GM23338 (cell line): ENCODE results near the gene TACR3. TPM values are rescaled to one million over a fixed set of nuclear protein-coding genes. Genes with fewer than 3 reads are reported as not detected.
A peak's percentile ranks its signal among the peaks of the same experiment; 100 is the strongest.

Experiments
- ATAC-seq: fragments of 200-7000 bp; cut with Tn5 transposase; 3 replicates; pipeline ENCODE4 v1.9.1; 2020
- DNase-seq: peaks from one replicate; pipeline ENCODE4 v3.0.0-alpha.2; 2015; ENCODE audit warnings: low spot score
- H2AFZ ChIP-seq: fragments of 200-600 bp; sonication (generic); 2 replicates; pipeline ENCODE4 v1.8.0; 2016; ENCODE audit warnings: antibody characterized with exemption, mild to moderate bottlenecking, moderate library complexity
- H3F3A ChIP-seq: fragments of 200-600 bp; sonication (generic); replicated peaks from 2 replicates; pipeline ENCODE4 v1.8.0; 2017; ENCODE audit warnings: antibody characterized with exemption, mixed run types, low read depth
- H3K27ac ChIP-seq: fragments of 200-600 bp; sonication (generic); 2 replicates; pipeline ENCODE4 v1.6.1; 2016; ENCODE audit warnings: low read depth
- H3K27me3 ChIP-seq: fragments of 200-600 bp; sonication (generic); 2 replicates; pipeline ENCODE4 v1.8.0; 2016; ENCODE audit warnings: mild to moderate bottlenecking, mixed run types, moderate library complexity; ENCODE audit not compliant: insufficient read depth
- H3K36me3 ChIP-seq: fragments of 200-600 bp; sonication (generic); 2 replicates; pipeline ENCODE4 v1.8.0; 2016; ENCODE audit warnings: mild to moderate bottlenecking; ENCODE audit not compliant: insufficient read depth
- H3K4me1 ChIP-seq: fragments of 200-600 bp; sonication (generic); 2 replicates; pipeline ENCODE4 v1.8.0; 2016; ENCODE audit warnings: mild to moderate bottlenecking, moderate library complexity; ENCODE audit not compliant: insufficient read depth
- H3K4me2 ChIP-seq: fragments of 200-600 bp; sonication (generic); 2 replicates; pipeline ENCODE4 v1.7.1; 2017; ENCODE audit warnings: mixed run types
- H3K4me3 ChIP-seq: fragments of 200-600 bp; sonication (generic); 2 replicates; pipeline ENCODE4 v1.6.1; 2016; ENCODE audit warnings: mixed run types
- H3K79me2 ChIP-seq: fragments of 200-600 bp; sonication (generic); replicated peaks from 2 replicates; pipeline ENCODE4 v1.8.0; 2017; ENCODE audit warnings: mild to moderate bottlenecking; ENCODE audit not compliant: insufficient read depth
- H3K9me2 ChIP-seq: fragments of 200-600 bp; sonication (generic); 2 replicates; pipeline ENCODE4 v1.8.0; 2017; ENCODE audit not compliant: insufficient read depth
- H4K20me1 ChIP-seq: fragments of 200-600 bp; sonication (generic); replicated peaks from 2 replicates; pipeline ENCODE4 v1.8.0; 2017; ENCODE audit warnings: mild to moderate bottlenecking; ENCODE audit not compliant: insufficient read depth
- H3K27ac Mint-ChIP-seq: 2 replicates; pipeline ENCODE4 v1.8.0; 2020; ENCODE audit warnings: inconsistent platforms, mild to moderate bottlenecking, moderate library complexity, mixed read lengths
- H3K27me3 Mint-ChIP-seq: 3 replicates; pipeline ENCODE4 v1.8.0; 2022; ENCODE audit warnings: low read depth, mild to moderate bottlenecking, moderate library complexity, mixed read lengths, inconsistent platforms; ENCODE audit not compliant: insufficient read depth, poor library complexity
- H3K36me3 Mint-ChIP-seq: 3 replicates; pipeline ENCODE4 v1.8.0; 2021; ENCODE audit warnings: low read depth, mild to moderate bottlenecking, inconsistent platforms, moderate library complexity, mixed read lengths
- H3K4me1 Mint-ChIP-seq: 3 replicates; pipeline ENCODE4 v1.8.0; 2020; ENCODE audit warnings: mild to moderate bottlenecking, inconsistent platforms, mixed read lengths
- H3K4me3 Mint-ChIP-seq: 3 replicates; pipeline ENCODE4 v1.8.0; 2021; ENCODE audit warnings: moderate library complexity, mild to moderate bottlenecking, inconsistent platforms, mixed read lengths
- H3K9me3 Mint-ChIP-seq: 3 replicates; pipeline ENCODE4 v1.8.0; 2020; ENCODE audit warnings: moderate library complexity, mild to moderate bottlenecking, inconsistent platforms, mixed read lengths
- CREB1 ChIP-seq: fragments of 250-450 bp; sonication (Bioruptor Pico); IDR thresholded peaks from 2 replicates; pipeline ENCODE4 v1.5.0; 2020; ENCODE audit warnings: low read depth, mild to moderate bottlenecking, moderate library complexity
- EZH2 ChIP-seq: fragments of 200-600 bp; sonication (generic); IDR thresholded peaks from one replicate; pipeline ENCODE4 v1.8.0; 2017; ENCODE audit warnings: antibody characterized with exemption, mild to moderate bottlenecking, low read depth; ENCODE audit not compliant: unreplicated experiment
- EZH2phosphoT487 ChIP-seq: fragments of 200-600 bp; sonication (generic); IDR thresholded peaks from one replicate; pipeline ENCODE4 v1.8.1; 2018; ENCODE audit warnings: antibody characterized with exemption; ENCODE audit not compliant: unreplicated experiment
- JUNB ChIP-seq: IDR thresholded peaks from one replicate; pipeline ENCODE4 v1.6.1; 2016; ENCODE audit warnings: antibody characterized with exemption; ENCODE audit not compliant: unreplicated experiment
- NANOG ChIP-seq: IDR thresholded peaks from 2 replicates; pipeline ENCODE4 v1.6.1; 2016; ENCODE audit warnings: antibody characterized with exemption, borderline replicate concordance
- POLR2AphosphoS5 ChIP-seq: IDR thresholded peaks from 2 replicates; pipeline ENCODE4 v1.6.1; 2016; ENCODE audit warnings: antibody characterized with exemption, low read depth
- ZNF114 ChIP-seq: fragments of 250-450 bp; sonication (Bioruptor Pico); IDR thresholded peaks from 2 replicates; pipeline ENCODE4 v1.5.0; 2020; ENCODE audit warnings: mild to moderate bottlenecking, moderate library complexity
- ZNF331 ChIP-seq: fragments of 250-450 bp; sonication (Bioruptor Pico); IDR thresholded peaks from 2 replicates; pipeline ENCODE4 v1.5.0; 2020; ENCODE audit warnings: low read depth, mild to moderate bottlenecking, moderate library complexity
- polyA plus RNA-seq: library from polyadenylated mRNA; unstranded; fragments of >200 nt; fragmentation: Nextera tagmentation; extraction: Ambion mirVana; gene quantifications from 2 replicates; pipeline ENCODE4 v1.2.1, GENCODE V29; 2016
- total RNA-seq: library from RNA; depleted of rRNA; stranded (reverse); fragments of >200 nt; shearing (Covaris generic); gene quantifications from 2 replicates; pipeline ENCODE4 v1.2.3, GENCODE V29; 2014
- TF ChIP-seq, protein P1 (sequence below): IDR thresholded peaks from 2 replicates; pipeline ENCODE4 v1.6.1; 2016; ENCODE audit warnings: antibody characterized with exemption
- TF ChIP-seq, protein P2 (sequence below): IDR thresholded peaks from one replicate; pipeline ENCODE4 v1.6.1; 2018; ENCODE audit warnings: antibody characterized with exemption; ENCODE audit not compliant: unreplicated experiment
- TF ChIP-seq, protein P3 (sequence below): fragments of 250-450 bp; sonication (Bioruptor Pico); IDR thresholded peaks from 2 replicates; pipeline ENCODE4 v1.5.0; 2020; ENCODE audit warnings: mild to moderate bottlenecking, moderate library complexity

The TACR3 gene
- total and polyA plus RNA-seq, 2 experiments from 2014 or later = 0.76 to 2.2 TPM

DNA sequence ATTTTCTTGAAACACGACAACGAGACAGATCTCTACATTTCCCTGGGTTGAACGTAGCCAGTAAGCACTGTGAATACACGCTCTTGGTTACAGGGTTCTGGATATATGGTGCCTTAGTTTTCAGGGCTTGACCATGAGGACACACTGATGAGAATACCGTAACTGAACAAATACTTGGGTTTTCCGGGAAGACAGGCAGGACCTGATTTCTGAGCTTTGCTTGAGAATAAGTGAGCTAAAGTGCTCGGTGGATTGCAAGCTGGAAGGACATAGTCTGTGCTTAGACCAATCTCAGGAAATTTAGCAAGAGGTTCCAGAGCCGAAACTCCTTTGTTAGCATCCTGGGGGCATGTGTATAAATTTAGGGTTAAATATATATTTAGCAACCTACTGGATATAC, 876 bp upstream of the TACR3 start:
- H3K4me3 ChIP-seq = peak overlapping the region; percentile 95
- no peaks in the 10 kb centered on the region for H3K36me3 ChIP-seq
- H3K9me2 ChIP-seq = no peaks in the 10 kb centered on the region
- peak overlapping the region; percentile 74 for H3K4me3 Mint-ChIP-seq
- H3F3A ChIP-seq = no peaks in the 10 kb centered on the region
- H3K4me1 Mint-ChIP-seq = peaks cover 10% of the 10 kb centered on the region
- H3K27me3 Mint-ChIP-seq = peaks cover 26% of the 10 kb centered on the region
- no peak for TF ChIP-seq POLR2AphosphoS5
- TF ChIP-seq NANOG = no peak
- TF ChIP-seq, protein P1, sequence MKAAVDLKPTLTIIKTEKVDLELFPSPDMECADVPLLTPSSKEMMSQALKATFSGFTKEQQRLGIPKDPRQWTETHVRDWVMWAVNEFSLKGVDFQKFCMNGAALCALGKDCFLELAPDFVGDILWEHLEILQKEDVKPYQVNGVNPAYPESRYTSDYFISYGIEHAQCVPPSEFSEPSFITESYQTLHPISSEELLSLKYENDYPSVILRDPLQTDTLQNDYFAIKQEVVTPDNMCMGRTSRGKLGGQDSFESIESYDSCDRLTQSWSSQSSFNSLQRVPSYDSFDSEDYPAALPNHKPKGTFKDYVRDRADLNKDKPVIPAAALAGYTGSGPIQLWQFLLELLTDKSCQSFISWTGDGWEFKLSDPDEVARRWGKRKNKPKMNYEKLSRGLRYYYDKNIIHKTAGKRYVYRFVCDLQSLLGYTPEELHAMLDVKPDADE = no peak
- TF ChIP-seq, protein P2, sequence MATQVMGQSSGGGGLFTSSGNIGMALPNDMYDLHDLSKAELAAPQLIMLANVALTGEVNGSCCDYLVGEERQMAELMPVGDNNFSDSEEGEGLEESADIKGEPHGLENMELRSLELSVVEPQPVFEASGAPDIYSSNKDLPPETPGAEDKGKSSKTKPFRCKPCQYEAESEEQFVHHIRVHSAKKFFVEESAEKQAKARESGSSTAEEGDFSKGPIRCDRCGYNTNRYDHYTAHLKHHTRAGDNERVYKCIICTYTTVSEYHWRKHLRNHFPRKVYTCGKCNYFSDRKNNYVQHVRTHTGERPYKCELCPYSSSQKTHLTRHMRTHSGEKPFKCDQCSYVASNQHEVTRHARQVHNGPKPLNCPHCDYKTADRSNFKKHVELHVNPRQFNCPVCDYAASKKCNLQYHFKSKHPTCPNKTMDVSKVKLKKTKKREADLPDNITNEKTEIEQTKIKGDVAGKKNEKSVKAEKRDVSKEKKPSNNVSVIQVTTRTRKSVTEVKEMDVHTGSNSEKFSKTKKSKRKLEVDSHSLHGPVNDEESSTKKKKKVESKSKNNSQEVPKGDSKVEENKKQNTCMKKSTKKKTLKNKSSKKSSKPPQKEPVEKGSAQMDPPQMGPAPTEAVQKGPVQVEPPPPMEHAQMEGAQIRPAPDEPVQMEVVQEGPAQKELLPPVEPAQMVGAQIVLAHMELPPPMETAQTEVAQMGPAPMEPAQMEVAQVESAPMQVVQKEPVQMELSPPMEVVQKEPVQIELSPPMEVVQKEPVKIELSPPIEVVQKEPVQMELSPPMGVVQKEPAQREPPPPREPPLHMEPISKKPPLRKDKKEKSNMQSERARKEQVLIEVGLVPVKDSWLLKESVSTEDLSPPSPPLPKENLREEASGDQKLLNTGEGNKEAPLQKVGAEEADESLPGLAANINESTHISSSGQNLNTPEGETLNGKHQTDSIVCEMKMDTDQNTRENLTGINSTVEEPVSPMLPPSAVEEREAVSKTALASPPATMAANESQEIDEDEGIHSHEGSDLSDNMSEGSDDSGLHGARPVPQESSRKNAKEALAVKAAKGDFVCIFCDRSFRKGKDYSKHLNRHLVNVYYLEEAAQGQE = no peak
- TF ChIP-seq EZH2 = no peak
- no peak for TF ChIP-seq ZNF114
- TF ChIP-seq JUNB = no peak
- TF ChIP-seq EZH2phosphoT487 = no peak
- TF ChIP-seq, protein P3, sequence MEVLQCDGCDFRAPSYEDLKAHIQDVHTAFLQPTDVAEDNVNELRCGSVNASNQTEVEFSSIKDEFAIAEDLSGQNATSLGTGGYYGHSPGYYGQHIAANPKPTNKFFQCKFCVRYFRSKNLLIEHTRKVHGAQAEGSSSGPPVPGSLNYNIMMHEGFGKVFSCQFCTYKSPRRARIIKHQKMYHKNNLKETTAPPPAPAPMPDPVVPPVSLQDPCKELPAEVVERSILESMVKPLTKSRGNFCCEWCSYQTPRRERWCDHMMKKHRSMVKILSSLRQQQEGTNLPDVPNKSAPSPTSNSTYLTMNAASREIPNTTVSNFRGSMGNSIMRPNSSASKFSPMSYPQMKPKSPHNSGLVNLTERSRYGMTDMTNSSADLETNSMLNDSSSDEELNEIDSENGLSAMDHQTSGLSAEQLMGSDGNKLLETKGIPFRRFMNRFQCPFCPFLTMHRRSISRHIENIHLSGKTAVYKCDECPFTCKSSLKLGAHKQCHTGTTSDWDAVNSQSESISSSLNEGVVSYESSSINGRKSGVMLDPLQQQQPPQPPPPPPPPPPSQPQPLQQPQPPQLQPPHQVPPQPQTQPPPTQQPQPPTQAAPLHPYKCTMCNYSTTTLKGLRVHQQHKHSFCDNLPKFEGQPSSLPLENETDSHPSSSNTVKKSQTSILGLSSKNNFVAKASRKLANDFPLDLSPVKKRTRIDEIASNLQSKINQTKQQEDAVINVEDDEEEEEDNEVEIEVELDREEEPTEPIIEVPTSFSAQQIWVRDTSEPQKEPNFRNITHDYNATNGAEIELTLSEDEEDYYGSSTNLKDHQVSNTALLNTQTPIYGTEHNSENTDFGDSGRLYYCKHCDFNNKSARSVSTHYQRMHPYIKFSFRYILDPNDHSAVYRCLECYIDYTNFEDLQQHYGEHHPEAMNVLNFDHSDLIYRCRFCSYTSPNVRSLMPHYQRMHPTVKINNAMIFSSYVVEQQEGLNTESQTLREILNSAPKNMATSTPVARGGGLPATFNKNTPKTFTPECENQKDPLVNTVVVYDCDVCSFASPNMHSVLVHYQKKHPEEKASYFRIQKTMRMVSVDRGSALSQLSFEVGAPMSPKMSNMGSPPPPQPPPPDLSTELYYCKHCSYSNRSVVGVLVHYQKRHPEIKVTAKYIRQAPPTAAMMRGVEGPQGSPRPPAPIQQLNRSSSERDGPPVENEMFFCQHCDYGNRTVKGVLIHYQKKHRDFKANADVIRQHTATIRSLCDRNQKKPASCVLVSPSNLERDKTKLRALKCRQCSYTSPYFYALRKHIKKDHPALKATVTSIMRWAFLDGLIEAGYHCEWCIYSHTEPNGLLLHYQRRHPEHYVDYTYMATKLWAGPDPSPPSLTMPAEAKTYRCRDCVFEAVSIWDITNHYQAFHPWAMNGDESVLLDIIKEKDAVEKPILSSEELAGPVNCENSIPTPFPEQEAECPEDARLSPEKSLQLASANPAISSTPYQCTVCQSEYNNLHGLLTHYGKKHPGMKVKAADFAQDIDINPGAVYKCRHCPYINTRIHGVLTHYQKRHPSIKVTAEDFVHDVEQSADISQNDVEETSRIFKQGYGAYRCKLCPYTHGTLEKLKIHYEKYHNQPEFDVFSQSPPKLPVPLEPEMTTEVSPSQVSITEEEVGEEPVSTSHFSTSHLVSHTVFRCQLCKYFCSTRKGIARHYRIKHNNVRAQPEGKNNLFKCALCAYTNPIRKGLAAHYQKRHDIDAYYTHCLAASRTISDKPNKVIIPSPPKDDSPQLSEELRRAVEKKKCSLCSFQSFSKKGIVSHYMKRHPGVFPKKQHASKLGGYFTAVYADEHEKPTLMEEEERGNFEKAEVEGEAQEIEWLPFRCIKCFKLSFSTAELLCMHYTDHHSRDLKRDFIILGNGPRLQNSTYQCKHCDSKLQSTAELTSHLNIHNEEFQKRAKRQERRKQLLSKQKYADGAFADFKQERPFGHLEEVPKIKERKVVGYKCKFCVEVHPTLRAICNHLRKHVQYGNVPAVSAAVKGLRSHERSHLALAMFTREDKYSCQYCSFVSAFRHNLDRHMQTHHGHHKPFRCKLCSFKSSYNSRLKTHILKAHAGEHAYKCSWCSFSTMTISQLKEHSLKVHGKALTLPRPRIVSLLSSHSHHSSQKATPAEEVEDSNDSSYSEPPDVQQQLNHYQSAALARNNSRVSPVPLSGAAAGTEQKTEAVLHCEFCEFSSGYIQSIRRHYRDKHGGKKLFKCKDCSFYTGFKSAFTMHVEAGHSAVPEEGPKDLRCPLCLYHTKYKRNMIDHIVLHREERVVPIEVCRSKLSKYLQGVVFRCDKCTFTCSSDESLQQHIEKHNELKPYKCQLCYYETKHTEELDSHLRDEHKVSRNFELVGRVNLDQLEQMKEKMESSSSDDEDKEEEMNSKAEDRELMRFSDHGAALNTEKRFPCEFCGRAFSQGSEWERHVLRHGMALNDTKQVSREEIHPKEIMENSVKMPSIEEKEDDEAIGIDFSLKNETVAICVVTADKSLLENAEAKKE (CRISPR knock-in tag) = no peak
- no peak for TF ChIP-seq CREB1 (CRISPR knock-in tag)
- TF ChIP-seq ZNF331 (CRISPR knock-in tag) = no peak
- peaks cover 4% of the 10 kb centered on the region for H3K4me1 ChIP-seq
- DNase-seq (no peak), ATAC-seq (no peak)
- H3K27ac Mint-ChIP-seq = no peak overlapping the region
- H3K4me2 ChIP-seq = peak overlapping the region; percentile 98
- no peaks in the 10 kb centered on the region for H3K79me2 ChIP-seq
- H3K27ac ChIP-seq = no peak overlapping the region
- H4K20me1 ChIP-seq = no peaks in the 10 kb centered on the region
- H3K9me3 Mint-ChIP-seq = peaks cover 7% of the 10 kb centered on the region; the same call in 2 of the 3 replicates
- peak overlapping the region; percentile 100 for H2AFZ ChIP-seq
- H3K36me3 Mint-ChIP-seq = no peaks in the 10 kb centered on the region; the same call in 1 of the 3 replicates
- peaks cover 39% of the 10 kb centered on the region for H3K27me3 ChIP-seq
